Erythroblast (primary cell): ENCODE results near the gene SYP.
"Not testable (repeated sequence)": the region's sequence is repeated elsewhere in the genome, so short reads cannot be mapped to it uniquely, and the experiment has no call there.

Source experiments
- DNase-seq, 2 experiments: peaks; one replicate each; lab custom pipeline; 2025; lab: John Stamatoyannopoulos, UW
- GATA1 ChIP-seq: IDR thresholded peaks from 2 replicates; pipeline ENCODE4 v1.6.1; 2011; ENCODE audit warnings: low read depth, mild to moderate bottlenecking, control low read depth, low read length, moderate library complexity
- POLR2A ChIP-seq: IDR thresholded peaks from 2 replicates; pipeline ENCODE4 v1.6.1; 2011; ENCODE audit warnings: mild to moderate bottlenecking, low read length

SYP gene

DNA sequence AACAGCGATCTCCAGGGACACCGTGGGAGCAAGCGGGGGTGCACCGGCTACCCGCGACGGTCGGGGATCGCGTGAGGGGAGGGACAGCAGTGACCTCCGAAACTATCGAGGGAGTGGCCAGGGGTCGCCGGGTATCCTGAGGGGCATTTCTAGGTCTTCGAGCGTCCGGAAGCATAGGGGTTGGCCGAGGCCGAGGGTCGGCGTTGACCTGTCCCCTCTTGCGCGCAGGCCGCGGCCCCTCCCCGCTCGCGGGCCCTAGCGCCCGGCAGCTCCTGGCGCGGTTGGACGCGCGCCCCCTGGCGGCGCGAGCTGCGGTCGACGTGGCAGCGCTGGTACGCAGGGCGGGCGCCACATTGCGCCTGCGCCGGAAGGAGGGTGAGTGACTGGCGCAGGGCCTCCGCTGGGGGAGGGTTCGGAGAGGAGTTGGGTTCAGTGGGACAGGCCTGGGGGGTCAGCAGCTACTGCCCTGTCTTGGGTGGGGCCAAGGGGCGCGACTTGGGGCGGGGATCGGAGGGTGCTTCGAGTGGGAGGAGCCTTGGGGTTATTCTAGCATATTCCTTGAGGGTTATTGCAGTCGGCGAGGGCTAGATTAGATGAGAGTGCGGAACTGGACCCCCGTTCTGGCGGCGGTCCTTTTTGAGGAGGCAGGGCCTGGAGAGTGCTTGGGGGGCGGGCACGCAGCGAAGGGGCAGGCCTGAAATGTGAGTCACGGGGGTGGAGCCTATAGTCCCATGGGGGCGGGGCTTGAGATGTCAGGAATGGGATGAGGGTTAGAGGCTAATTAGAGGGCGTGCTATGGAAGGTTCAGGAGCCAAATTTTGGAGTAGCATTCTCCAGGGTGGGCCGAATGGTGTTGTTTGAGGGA, 36.2 kb downstream of the SYP start:
- TF ChIP-seq POLR2A (peak; percentile 43), GATA1 (no peak)
- peak; percentile 95 to 96 for DNase-seq

DNA sequence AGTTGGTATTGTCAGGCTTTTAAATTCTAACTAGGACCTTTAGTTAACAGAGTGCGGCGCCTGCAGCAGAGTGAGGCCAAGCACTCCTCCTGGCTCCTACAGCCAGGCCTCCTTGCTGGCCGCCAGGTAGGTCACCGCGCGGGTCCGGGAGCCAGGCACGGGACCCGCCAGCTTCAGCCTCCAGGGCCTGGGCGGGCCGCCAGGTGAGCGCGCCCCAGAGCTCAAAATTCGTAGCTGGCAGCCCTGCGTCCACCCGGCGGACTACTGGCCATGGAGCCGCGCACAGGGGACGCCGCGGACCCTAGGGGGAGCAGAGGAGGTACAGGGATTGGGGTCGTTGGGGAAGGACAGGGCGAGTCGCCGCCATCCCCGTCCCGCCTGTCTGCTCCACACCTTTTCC, 37.4 kb downstream of the SYP start, which contains the start of gene MAGIX:
TSS of gene MAGIX (plus strand) at position 139 of the 400 bp plus-strand sequence. CDS start at position 271, 132 bp downstream.
- no peak for DNase-seq
- TF ChIP-seq GATA1 (no peak), POLR2A (no peak)

GRCh38 chrX:49161632-49162031, 38.4 kb downstream of the SYP start:
- TF ChIP-seq POLR2A (no peak), GATA1 (no peak)
- DNase-seq, result peak; percentile 51 to 54

- TF ChIP-seq POLR2A (no peak), GATA1 (no peak)
- DNase-seq, result no peak
Measured at GRCh38 chrX:49160908-49161307, 39.1 kb downstream of the SYP start.

DNA sequence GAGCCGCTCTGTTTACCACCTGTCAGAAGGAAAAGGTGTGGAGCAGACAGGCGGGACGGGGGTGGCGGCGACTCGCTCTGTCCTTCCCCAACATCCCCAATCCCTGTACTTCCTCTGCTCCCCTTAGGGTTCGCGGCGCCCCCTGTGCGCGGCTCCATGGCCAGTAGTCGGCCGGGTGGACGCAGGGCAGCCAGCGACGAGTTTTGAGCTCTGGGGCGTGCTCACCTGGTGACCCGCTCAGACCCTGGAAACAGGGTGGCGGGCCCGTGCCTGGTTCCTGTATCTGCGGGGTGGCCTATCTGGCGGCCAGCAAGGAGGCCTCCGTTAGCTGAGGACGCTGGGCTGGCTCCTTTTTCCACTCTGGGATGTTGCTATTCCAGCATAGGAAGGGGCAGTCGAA, 42.8 kb downstream of the SYP start:
- TF ChIP-seq GATA1 (no peak), POLR2A (no peak)
- DNase-seq, result no peak

DNA sequence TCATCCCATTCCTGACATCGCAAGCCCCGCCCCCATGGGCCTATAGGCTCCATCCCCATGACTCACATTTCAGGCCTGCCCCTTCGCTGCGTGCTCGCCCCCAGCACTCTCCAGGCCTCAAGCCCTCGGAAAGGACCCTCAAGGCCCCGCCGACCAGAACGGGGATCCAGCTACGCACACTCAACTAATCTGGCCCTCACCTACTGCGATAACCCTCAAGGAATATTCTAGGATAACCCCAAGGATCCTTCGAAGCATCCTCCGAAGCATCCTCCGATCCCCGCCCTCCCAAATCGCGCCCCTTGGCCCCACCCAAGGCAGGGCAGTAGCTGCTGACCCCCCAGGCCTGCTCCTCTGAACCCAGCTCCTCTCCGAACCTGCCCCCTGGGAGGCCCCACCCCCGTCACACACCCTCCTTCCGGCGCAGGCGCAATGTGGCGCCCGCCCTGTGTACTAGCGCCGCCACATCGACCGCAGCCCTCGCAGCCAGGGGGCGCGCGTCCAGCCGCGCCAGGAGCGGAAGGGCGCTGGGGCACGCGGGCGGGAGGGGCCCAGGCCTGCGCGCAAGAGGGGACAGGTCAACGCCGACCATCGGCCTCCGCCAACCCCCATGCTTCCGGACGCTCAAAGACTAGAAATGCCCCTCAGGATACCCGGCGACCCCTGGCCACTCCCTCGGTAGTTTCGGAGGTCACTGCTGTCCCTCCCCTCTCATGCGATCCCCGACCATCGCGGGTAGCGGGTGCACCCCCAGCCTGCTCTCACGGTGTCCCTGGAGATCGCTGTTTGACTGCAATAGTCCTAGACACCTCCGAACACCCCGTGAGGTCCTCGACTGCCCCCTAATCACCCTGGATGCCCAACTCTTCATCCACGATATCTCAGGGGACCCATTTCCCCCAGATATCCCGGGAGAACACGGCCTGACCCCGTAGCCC, 43.8 kb downstream of the SYP start:
- TF ChIP-seq GATA1 (no peak), POLR2A (no peak)
- peak; percentile 92 to 94 for DNase-seq

DNA sequence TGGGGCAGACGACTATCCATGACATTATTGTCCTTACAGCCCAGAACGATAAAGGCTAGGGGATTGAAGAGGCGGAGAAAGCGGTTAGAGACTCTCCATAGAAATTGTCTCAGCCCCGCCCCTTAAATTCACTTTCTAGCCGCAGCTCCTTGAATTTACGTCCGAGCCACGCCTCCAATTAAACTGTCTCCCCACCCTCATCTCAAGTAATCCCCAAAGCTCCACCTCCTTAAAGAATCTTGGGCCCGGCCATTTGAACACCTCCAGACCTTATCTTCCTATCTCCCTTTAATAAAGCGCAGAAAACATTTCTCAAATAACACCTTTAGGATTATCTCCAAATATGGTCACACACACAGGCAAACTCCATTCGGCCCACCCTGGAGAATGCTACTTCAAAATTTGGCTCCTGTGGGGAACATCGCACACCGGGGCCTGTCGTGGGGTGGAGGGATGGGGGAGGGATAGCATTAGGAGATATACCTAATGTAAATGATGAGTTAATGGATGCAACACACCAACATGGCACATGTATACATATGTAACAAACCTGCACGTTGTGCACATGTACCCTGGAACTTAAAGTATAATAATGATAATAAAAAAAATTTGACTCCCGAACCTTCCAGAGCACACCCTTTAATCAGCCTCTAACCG, 44.6 kb downstream of the SYP start:
- DNase-seq, result peak; percentile 74 to 87
- peak; percentile 59 for TF ChIP-seq POLR2A
- no peak for TF ChIP-seq GATA1

GRCh38 chrX:49153467-49153866, 46.5 kb downstream of the SYP start:
- no peak for DNase-seq
- TF ChIP-seq GATA1 (no peak), POLR2A (no peak)

GRCh38 chrX:49149291-49149690, 50.7 kb downstream of the SYP start:
- DNase-seq, result not testable (repeated sequence)

GRCh38 chrX:49148390-49149100, 51.4 kb downstream of the SYP start:
- TF ChIP-seq POLR2A, result peak; percentile 63
- DNase-seq, result peak; percentile 51 to 85

- TF ChIP-seq POLR2A, result no peak
- no peak for TF ChIP-seq GATA1
- DNase-seq, result peak in 1 of 2 experiments; percentile 35
Measured at GRCh38 chrX:49147936-49148335, 52.1 kb downstream of the SYP start.

DNA sequence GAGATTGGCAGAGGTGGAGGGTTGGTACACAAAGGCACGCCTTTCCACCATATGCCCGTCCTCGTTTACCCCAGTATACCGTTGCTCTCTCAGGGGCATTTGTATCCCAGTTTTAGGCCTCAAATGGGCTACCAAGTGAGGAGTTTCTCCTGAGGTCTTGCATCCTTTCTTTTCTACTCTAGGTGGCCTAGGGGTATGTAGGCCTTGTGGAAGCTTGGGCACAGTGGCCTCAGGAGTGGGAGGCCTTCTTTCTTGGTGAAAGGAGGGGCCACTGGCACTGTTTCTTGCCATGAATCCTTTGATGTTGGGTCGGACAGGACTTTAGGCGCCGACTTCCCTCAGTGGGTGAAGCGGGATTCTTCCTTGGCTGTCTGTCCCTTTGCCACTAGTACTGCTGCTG, 52.7 kb downstream of the SYP start:
- no peak for TF ChIP-seq POLR2A
- no peak for TF ChIP-seq GATA1
- no peak for DNase-seq

DNA sequence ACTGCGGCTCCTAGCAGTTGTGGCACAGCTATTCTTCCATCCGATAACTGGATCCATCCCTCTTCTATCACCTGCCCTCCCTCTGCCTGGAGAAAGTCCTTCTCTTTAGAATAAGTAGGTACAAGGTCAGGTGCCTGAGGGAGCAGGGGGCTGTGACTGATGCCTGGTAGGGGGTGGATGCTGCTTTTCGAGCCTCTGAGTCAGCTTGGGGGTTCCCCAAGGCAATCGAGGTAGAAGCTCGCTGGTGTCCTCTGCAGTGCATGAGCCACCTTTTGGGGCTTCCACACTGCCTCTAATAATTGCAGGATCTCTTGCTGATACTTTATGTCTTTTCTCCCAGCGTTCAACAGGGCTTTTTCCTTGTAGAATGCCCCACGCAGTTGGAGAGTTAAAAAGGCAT, 56.8 kb downstream of the SYP start:
- not testable (repeated sequence) for DNase-seq

GRCh38 chrX:49142264-49142663, 57.7 kb downstream of the SYP start:
- not testable (repeated sequence) for DNase-seq
